Astrocyte of the spinal cord (primary cell): Measurements from ENCODE around the gene AKR1B15.

Experiments
- DNase-seq: peaks from one replicate; pipeline ENCODE4 v3.0.0; 2011; ENCODE audit warnings: low read depth, low spot score
- H3K4me3 ChIP-seq: 2 replicates; pipeline ENCODE4 v1.5.1; 2011; ENCODE audit warnings: low read depth, mild to moderate bottlenecking, low read length, moderate library complexity
- CTCF ChIP-seq: IDR thresholded peaks from 2 replicates; pipeline ENCODE4 v1.5.1; 2012; ENCODE audit warnings: low read depth, mild to moderate bottlenecking, low read length, inconsistent platforms
- in situ Hi-C: cut with HindIII; loops from 2 replicates; pipeline ENCODE4 v1.10.0; 2017; ENCODE audit warnings: low sequenced_read_pairs

Gene AKR1B15

DNA sequence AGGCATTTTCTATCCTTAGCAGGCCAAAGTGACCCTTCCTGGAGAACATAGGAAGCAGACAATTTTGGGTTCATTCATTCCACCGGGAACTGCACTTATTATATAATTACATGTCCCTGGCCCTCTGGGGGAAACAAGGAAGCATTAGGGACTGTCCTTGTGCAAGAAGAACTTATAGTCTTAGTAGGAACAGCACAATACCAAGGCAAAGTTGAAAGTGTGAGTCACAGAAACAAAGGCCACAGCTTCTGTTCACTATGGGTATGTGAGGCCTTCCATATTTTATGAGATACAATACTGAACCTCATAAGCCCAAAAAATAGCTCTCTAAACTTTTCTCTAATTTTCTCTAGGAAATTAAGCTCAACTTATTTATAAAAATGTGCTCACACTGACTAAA lies 39.9 kb upstream of the AKR1B15 start:
- in situ Hi-C loops = no loop called here
- no peak overlapping the region for H3K4me3 ChIP-seq
- DNase-seq = no peak
- no peak for TF ChIP-seq CTCF

DNA sequence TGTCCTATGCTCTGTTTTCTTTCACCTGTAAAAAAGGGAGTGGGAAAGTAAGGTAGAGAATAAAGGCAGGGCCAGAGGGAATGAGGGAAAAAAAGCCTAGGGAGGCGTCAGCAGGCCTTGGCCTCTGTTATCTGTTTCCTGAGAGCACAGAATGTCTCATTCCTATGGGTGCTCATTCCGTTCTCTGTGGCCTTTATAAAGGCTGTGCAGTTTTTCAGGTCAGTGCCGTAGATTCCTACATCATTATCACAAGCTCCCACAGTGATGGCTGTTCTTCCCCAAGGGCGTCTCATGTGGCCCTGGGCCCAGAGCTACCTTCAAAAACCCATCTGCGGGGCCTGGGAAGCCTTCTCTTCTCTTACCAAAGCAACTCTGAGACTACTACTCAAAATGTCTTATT lies 38.3 kb upstream of the AKR1B15 start:
- TF ChIP-seq CTCF = no peak
- H3K4me3 ChIP-seq = no peak overlapping the region
- in situ Hi-C loops = no loop called here
- no peak for DNase-seq

- H3K4me3 ChIP-seq = no peak overlapping the region
- no peak for DNase-seq
- in situ Hi-C loops = no loop called here
- TF ChIP-seq CTCF = no peak
Measured at GRCh38 chr7:134512271-134512670, 36.6 kb upstream of the AKR1B15 start.

- DNase-seq = peak; percentile 49
- in situ Hi-C loops = no loop called here
Measured at GRCh38 chr7:134513169-134513752, 35.6 kb upstream of the AKR1B15 start.

GRCh38 chr7:134514106-134514505 lies 34.8 kb upstream of the AKR1B15 start:
- no peak for DNase-seq
- H3K4me3 ChIP-seq = no peak overlapping the region
- in situ Hi-C loops = no loop called here
- no peak for TF ChIP-seq CTCF

More at GRCh38 chr7:134513169-134513752, 35.6 kb upstream of the AKR1B15 start:
- peak; percentile 70 for TF ChIP-seq CTCF
- H3K4me3 ChIP-seq = no peak overlapping the region

DNA sequence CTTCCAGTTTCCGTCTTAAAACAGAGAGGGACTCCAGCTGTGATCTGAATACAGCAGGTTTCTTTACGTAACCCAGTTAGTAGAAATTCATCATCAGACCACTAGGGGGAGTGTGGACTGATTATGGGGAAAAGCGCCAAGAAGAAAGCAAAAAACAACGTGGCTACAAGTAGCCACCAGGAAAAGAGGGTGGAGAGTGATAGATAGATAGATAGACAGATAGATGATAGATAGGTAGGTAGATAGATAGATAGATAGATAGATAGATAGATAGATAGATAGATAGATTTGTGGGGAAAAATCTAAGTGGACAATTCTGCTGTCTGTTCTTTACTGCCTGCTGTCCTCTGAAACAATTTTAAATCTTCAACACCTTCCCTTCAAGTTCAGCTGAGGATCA lies 34.2 kb upstream of the AKR1B15 start:
- no peak overlapping the region for H3K4me3 ChIP-seq
- TF ChIP-seq CTCF = peak; percentile 83
- in situ Hi-C loops = no loop called here
- peak; percentile 80 for DNase-seq
